ENCODE measurements around the gene OR12D1.

The OR12D1 gene

DNA sequence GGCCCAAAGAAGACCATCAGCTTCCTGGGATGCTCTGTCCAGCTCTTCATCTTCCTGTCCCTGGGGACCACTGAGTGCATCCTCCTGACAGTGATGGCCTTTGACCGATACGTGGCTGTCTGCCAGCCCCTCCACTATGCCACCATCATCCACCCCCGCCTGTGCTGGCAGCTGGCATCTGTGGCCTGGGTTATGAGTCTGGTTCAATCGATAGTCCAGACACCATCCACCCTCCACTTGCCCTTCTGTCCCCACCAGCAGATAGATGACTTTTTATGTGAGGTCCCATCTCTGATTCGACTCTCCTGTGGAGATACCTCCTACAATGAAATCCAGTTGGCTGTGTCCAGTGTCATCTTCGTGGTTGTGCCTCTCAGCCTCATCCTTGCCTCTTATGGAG is 47.3 kb downstream of the OR12D1 start:
- in situ Hi-C loops (cut with MboI; ENCODE audit: low pct_unique_long_range_greater_than_20kb, low sequenced_read_pairs, unreplicated experiment) = no loop called here
- no peak for DNase-seq (ENCODE audit: low spot score)
- TF ChIP-seq, protein P1, sequence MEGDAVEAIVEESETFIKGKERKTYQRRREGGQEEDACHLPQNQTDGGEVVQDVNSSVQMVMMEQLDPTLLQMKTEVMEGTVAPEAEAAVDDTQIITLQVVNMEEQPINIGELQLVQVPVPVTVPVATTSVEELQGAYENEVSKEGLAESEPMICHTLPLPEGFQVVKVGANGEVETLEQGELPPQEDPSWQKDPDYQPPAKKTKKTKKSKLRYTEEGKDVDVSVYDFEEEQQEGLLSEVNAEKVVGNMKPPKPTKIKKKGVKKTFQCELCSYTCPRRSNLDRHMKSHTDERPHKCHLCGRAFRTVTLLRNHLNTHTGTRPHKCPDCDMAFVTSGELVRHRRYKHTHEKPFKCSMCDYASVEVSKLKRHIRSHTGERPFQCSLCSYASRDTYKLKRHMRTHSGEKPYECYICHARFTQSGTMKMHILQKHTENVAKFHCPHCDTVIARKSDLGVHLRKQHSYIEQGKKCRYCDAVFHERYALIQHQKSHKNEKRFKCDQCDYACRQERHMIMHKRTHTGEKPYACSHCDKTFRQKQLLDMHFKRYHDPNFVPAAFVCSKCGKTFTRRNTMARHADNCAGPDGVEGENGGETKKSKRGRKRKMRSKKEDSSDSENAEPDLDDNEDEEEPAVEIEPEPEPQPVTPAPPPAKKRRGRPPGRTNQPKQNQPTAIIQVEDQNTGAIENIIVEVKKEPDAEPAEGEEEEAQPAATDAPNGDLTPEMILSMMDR (IDR thresholded peaks at IDR 0.05; ENCODE audit: extremely low read depth, insufficient read depth, missing control alignments) = no peak

DNA sequence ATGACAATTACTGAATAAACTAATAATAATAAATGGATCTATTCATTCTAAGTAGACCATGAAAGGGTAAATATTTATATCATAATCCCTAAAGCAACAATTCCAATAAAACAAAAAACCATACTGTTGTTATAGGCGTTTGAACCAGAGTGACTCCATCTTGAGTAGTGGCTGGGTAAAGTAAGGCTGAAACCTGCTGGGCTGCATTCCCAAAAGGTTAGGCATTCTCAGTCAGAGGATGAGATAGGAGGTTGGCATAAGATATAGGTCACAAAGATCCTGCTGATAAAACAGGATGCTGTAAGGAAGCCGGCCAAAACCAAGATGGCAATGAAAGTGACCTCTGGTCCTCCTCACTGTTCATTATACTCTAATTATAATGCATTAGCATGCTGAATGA is 50.6 kb downstream of the OR12D1 start:
- TF ChIP-seq, protein P1 (IDR thresholded peaks at IDR 0.05; ENCODE audit: extremely low read depth, insufficient read depth, missing control alignments) = no peak
- no peak for DNase-seq (ENCODE audit: low spot score)
- in situ Hi-C loops (cut with MboI; ENCODE audit: low pct_unique_long_range_greater_than_20kb, low sequenced_read_pairs, unreplicated experiment) = no loop called here

DNA sequence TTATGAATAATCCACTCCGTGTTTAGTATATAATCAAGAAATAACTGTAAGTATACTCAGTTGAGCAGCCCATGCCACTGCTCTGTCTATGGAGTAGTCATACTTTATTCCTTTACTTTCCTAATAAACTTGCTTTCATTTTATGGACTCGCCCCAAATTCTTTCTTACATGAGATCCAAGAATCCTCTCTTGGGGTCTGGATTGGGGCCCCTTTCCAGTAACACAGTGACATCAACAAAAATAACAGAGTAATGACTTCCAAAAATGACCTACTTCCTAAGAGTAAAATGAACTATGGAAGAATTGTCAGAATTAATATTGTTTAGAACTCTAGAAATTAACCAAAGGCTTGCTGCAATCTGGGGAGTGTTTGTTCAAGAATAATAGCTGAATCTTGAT is 51.1 kb downstream of the OR12D1 start:
- no peak for DNase-seq (ENCODE audit: low spot score)
- in situ Hi-C loops (cut with MboI; ENCODE audit: low pct_unique_long_range_greater_than_20kb, low sequenced_read_pairs, unreplicated experiment) = no loop called here
- TF ChIP-seq, protein P1 (IDR thresholded peaks at IDR 0.05; ENCODE audit: extremely low read depth, insufficient read depth, missing control alignments) = no peak

DNA sequence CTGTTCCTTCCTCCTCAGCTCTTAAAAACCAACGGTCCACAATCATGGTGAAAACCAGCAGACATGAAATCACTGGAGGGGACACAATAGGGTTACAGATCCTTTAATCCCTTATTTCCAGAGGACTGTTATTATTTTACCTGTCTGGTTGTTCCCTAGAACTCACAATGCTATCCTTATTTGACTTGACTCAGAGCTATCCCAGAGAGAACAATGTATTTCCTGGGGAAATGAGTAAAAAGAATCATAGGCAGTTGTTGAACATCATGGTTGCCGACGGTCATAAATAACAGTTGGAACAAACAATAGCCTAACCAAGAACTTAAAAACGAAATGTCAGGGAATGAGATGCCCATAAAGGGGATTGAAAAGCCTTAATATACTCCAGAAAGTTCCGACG is 51.5 kb downstream of the OR12D1 start:
- DNase-seq (ENCODE audit: low spot score) = no peak
- in situ Hi-C loops (cut with MboI; ENCODE audit: low pct_unique_long_range_greater_than_20kb, low sequenced_read_pairs, unreplicated experiment) = no loop called here
- TF ChIP-seq, protein P1 (IDR thresholded peaks at IDR 0.05; ENCODE audit: extremely low read depth, insufficient read depth, missing control alignments) = no peak
